Sigmoid colon (tissue), 4 donors: ENCODE data around the gene SERPINB1.

Source experiments
- CTCF ChIP-seq, 4 experiments: fragments of 450-650 bp in 3 of 4; fragments of 200-600 bp in 1 of 4; IDR thresholded peaks; one replicate each; pipeline ENCODE4 v1.5.1; 2016 to 2019; ENCODE audit warnings: antibody characterized with exemption in 4 of 4, mild to moderate bottlenecking in 3 of 4, moderate library complexity in 2 of 4
- POLR2A ChIP-seq, 2 donors: fragments of 450-650 bp; IDR thresholded peaks; one replicate each; pipeline ENCODE4 v1.6.1; 2016; ENCODE audit warnings: antibody characterized with exemption in 2 of 2, mild to moderate bottlenecking in 2 of 2, moderate library complexity in 2 of 2
- POLR2AphosphoS5 ChIP-seq, 4 donors: sonication (generic); formaldehyde crosslinking; IDR thresholded peaks; one replicate each; pipeline ENCODE4 v1.6.1; 2017; ENCODE audit warnings: antibody characterized with exemption in 4 of 4

- TF ChIP-seq CTCF (IDR thresholded peaks at IDR 0.05) (no peak), POLR2AphosphoS5 (IDR thresholded peaks at IDR 0.05) (no peak), POLR2A (IDR thresholded peaks at IDR 0.05) (no peak)
Observed at GRCh38 chr6:2840749-2841061, 958 bp downstream of the SERPINB1 start.
